HepG2 (cell line): Measurements from ENCODE around the gene MCRIP2. TPM values are rescaled to one million over a fixed set of nuclear protein-coding genes. Genes with fewer than 3 reads are reported as not detected.

Experiments used
- BRD4 ChIP-seq: sonication (generic); formaldehyde crosslinking; IDR thresholded peaks from 2 replicates; pipeline ENCODE4 v1.4.0; 2020; ENCODE audit warnings: missing genetic modification reagents
- CHD2 ChIP-seq: IDR thresholded peaks from 2 replicates; pipeline ENCODE4 v1.6.1; 2011; ENCODE audit warnings: low read depth, low read length, improper control_type of control experiment
- FOXK2 ChIP-seq: fragments of 450-650 bp; IDR thresholded peaks from 2 replicates; pipeline ENCODE4 v1.6.1; 2016
- GTF2F1 ChIP-seq: fragments of 150-350 bp; IDR thresholded peaks from 2 replicates; pipeline ENCODE4 v1.6.1; 2014; ENCODE audit warnings: low read length
- HMG20B ChIP-seq: conservative IDR thresholded peaks from 2 replicates; pipeline ENCODE4 v1.6.1; 2016; ENCODE audit warnings: missing genetic modification reagents, missing compliant biosample characterization
- ISL2 ChIP-seq: sonication (generic); formaldehyde crosslinking; IDR thresholded peaks from 2 replicates; pipeline ENCODE4 v1.5.0; 2020; ENCODE audit warnings: missing genetic modification reagents
- NCOA1 ChIP-seq: sonication (generic); formaldehyde crosslinking; IDR thresholded peaks from 2 replicates; pipeline ENCODE4 v1.9.0; 2021; ENCODE audit warnings: missing genetic modification reagents
- PAX8 ChIP-seq: sonication (generic); formaldehyde crosslinking; IDR thresholded peaks from 2 replicates; pipeline ENCODE4 v1.8.0; 2022; ENCODE audit warnings: mild to moderate bottlenecking, missing genetic modification reagents, borderline replicate concordance
- PHB2 ChIP-seq: fragments of 450-650 bp; IDR thresholded peaks from 2 replicates; pipeline ENCODE4 v1.6.1; 2018; ENCODE audit not compliant: partially characterized antibody
- RAD51 ChIP-seq: fragments of 450-650 bp; IDR thresholded peaks from 2 replicates; pipeline ENCODE4 v1.6.1; 2016; ENCODE audit warnings: borderline replicate concordance
- TMF1 ChIP-seq: sonication (generic); formaldehyde crosslinking; IDR thresholded peaks from 2 replicates; pipeline ENCODE4 v1.8.1; 2022; ENCODE audit warnings: low read depth, missing genetic modification reagents
- TOE1 ChIP-seq: sonication (generic); formaldehyde crosslinking; IDR thresholded peaks from 2 replicates; pipeline ENCODE4 v1.4.0; 2020; ENCODE audit warnings: mild to moderate bottlenecking, missing genetic modification reagents
- TOPORS ChIP-seq: sonication (generic); formaldehyde crosslinking; IDR thresholded peaks from 2 replicates; pipeline ENCODE4 v1.8.0; 2023; ENCODE audit warnings: mild to moderate bottlenecking, missing genetic modification reagents
- YEATS4 ChIP-seq: sonication (generic); formaldehyde crosslinking; IDR thresholded peaks from 2 replicates; pipeline ENCODE4 v1.4.0; 2020; ENCODE audit warnings: missing genetic modification reagents, borderline replicate concordance
- ZBTB21 ChIP-seq: sonication (generic); formaldehyde crosslinking; IDR thresholded peaks from 2 replicates; pipeline ENCODE4 v1.4.0; 2020; ENCODE audit warnings: missing genetic modification reagents
- ZBTB7A ChIP-seq: sonication (generic); formaldehyde crosslinking; IDR thresholded peaks from 2 replicates; pipeline ENCODE4 v1.8.0; 2022; ENCODE audit warnings: mild to moderate bottlenecking, missing genetic modification reagents
- ZFP37 ChIP-seq: sonication (generic); formaldehyde crosslinking; IDR thresholded peaks from 2 replicates; pipeline ENCODE4 v1.4.0; 2020; ENCODE audit warnings: missing genetic modification reagents, borderline replicate concordance
- ZNF17 ChIP-seq: sonication (generic); formaldehyde crosslinking; IDR thresholded peaks from 2 replicates; pipeline ENCODE4 v1.5.0; 2020; ENCODE audit warnings: mild to moderate bottlenecking, missing genetic modification reagents
- ZNF263 ChIP-seq: sonication (generic); formaldehyde crosslinking; IDR thresholded peaks from 2 replicates; pipeline ENCODE4 v1.4.0; 2020; ENCODE audit warnings: missing genetic modification reagents
- ZNF317 ChIP-seq: sonication (generic); formaldehyde crosslinking; IDR thresholded peaks from 2 replicates; pipeline ENCODE4 v1.5.0; 2020; ENCODE audit warnings: mild to moderate bottlenecking, missing genetic modification reagents
- ZNF34 ChIP-seq: sonication (generic); formaldehyde crosslinking; IDR thresholded peaks from 2 replicates; pipeline ENCODE4 v1.4.0; 2020; ENCODE audit warnings: mild to moderate bottlenecking, missing genetic modification reagents, borderline replicate concordance
- ZNF552 ChIP-seq: sonication (generic); formaldehyde crosslinking; IDR thresholded peaks from 2 replicates; pipeline ENCODE4 v1.9.0; 2022; ENCODE audit warnings: missing genetic modification reagents, mild to moderate bottlenecking, borderline replicate concordance
- ZNF644 ChIP-seq: IDR thresholded peaks from 2 replicates; pipeline ENCODE4 v1.6.1; 2016; ENCODE audit warnings: low read depth
- ZNF674 ChIP-seq: sonication (generic); formaldehyde crosslinking; IDR thresholded peaks from 2 replicates; pipeline ENCODE4 v1.5.0; 2020; ENCODE audit warnings: low read depth, mild to moderate bottlenecking, missing genetic modification reagents
- ZNF749 ChIP-seq: sonication (generic); formaldehyde crosslinking; IDR thresholded peaks from 2 replicates; pipeline ENCODE4 v1.8.0; 2022; ENCODE audit warnings: mild to moderate bottlenecking, missing genetic modification reagents, moderate library complexity, borderline replicate concordance
- ZNF761 ChIP-seq: sonication (generic); formaldehyde crosslinking; conservative IDR thresholded peaks from 2 replicates; pipeline ENCODE4 v1.4.0; 2020; ENCODE audit warnings: mild to moderate bottlenecking, missing genetic modification reagents
- polyA plus RNA-seq, 8 experiments: library from polyadenylated mRNA; depleted of rRNA in 3 of 8; stranded (reverse) in 7 of 8; unstranded in 1 of 8; fragments of >200 nt; fragmentation: Illumina TruSeq in 4 of 8; extraction: Trizol in 4 of 8; gene quantifications; 2 replicates each; pipeline versions ENCODE4 v1.2.1 to v1.2.3, GENCODE V29; 2011 to 2016; ENCODE audit warnings: low read depth in 4 of 8, missing spikeins in 1 of 8, mixed read lengths in 1 of 8; ENCODE audit not compliant: insufficient read depth in 1 of 8
- total RNA-seq, 5 experiments: library from RNA; depleted of rRNA; stranded (reverse); fragments of >200 nt; fragmentation: Illumina TruSeq; extraction: Trizol; gene quantifications; 2 replicates each; pipeline ENCODE4 v1.2.3, GENCODE V29; 2016; ENCODE audit warnings: low read depth in 1 of 5
- TF ChIP-seq, protein P1 (sequence below): sonication (generic); formaldehyde crosslinking; IDR thresholded peaks from 2 replicates; pipeline ENCODE4 v1.5.0; 2020; ENCODE audit warnings: missing genetic modification reagents, mild to moderate bottlenecking, borderline replicate concordance
- TF ChIP-seq, protein P2 (sequence below): conservative IDR thresholded peaks from 2 replicates; pipeline ENCODE4 v1.6.1; 2018; ENCODE audit warnings: missing genetic modification reagents
- TF ChIP-seq, protein P3 (sequence below): IDR thresholded peaks from 2 replicates; pipeline ENCODE4 v1.6.1; 2016; ENCODE audit warnings: missing compliant biosample characterization, missing genetic modification reagents, borderline replicate concordance

MCRIP2 gene
- total and polyA plus RNA-seq, 2 of the 13 experiments (the other 11 are each of a cell fraction or from before 2014, with no cell fraction given), result 39.6 to 76.7 TPM

DNA sequence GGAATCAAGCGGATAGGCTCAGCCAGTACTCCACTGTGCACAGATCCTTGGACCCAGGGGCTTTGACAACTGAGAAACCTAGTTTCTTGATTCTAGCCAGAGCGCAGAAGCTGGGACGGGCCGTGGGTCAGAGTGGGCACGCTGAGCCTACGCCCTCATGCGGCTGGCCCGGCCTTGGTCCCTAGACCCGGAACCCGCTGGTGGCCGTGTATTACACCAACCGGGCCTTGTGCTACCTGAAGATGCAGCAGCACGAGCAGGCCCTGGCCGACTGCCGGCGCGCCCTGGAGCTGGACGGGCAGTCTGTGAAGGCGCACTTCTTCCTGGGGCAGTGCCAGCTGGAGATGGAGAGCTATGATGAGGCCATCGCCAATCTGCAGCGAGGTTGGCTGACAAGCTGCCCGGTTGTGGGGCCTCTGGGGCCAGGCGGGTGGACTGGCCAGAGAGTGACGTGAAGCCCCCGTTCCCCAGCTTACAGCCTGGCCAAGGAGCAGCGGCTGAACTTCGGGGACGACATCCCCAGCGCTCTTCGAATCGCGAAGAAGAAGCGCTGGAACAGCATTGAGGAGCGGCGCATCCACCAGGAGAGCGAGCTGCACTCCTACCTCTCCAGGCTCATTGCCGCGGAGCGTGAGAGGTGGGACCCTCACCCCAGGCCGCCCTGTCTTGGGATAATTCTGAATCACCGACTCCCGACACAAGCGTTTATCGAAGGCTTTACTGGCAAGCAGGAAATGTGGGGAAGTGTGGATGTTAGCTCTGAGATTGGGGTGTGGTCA, 39.5 kb downstream of the MCRIP2 start (continued):
- TF ChIP-seq, protein P1, sequence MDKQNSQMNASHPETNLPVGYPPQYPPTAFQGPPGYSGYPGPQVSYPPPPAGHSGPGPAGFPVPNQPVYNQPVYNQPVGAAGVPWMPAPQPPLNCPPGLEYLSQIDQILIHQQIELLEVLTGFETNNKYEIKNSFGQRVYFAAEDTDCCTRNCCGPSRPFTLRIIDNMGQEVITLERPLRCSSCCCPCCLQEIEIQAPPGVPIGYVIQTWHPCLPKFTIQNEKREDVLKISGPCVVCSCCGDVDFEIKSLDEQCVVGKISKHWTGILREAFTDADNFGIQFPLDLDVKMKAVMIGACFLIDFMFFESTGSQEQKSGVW (CRISPR knock-in tag), result no peak
- TF ChIP-seq ISL2 (CRISPR knock-in tag), result no peak
- TF ChIP-seq ZNF674, result no peak
- no peak for TF ChIP-seq ZNF263
- no peak for TF ChIP-seq ZNF17
- TF ChIP-seq TOPORS, result no peak
- TF ChIP-seq, protein P2, sequence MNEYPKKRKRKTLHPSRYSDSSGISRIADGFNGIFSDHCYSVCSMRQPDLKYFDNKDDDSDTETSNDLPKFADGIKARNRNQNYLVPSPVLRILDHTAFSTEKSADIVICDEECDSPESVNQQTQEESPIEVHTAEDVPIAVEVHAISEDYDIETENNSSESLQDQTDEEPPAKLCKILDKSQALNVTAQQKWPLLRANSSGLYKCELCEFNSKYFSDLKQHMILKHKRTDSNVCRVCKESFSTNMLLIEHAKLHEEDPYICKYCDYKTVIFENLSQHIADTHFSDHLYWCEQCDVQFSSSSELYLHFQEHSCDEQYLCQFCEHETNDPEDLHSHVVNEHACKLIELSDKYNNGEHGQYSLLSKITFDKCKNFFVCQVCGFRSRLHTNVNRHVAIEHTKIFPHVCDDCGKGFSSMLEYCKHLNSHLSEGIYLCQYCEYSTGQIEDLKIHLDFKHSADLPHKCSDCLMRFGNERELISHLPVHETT (CRISPR knock-in tag), result no peak
- TF ChIP-seq FOXK2, result no peak
- peak; percentile 56; the same call in 1 of the 2 replicates for TF ChIP-seq ZNF552 (CRISPR knock-in tag)
- TF ChIP-seq CHD2, result no peak
- no peak for TF ChIP-seq HMG20B (CRISPR knock-in tag)
- no peak for TF ChIP-seq NCOA1 (CRISPR knock-in tag)
- TF ChIP-seq, protein P3, sequence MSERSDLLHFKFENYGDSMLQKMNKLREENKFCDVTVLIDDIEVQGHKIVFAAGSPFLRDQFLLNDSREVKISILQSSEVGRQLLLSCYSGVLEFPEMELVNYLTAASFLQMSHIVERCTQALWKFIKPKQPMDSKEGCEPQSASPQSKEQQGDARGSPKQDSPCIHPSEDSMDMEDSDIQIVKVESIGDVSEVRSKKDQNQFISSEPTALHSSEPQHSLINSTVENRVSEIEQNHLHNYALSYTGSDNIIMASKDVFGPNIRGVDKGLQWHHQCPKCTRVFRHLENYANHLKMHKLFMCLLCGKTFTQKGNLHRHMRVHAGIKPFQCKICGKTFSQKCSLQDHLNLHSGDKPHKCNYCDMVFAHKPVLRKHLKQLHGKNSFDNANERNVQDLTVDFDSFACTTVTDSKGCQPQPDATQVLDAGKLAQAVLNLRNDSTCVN (CRISPR knock-in tag), result no peak
- TF ChIP-seq PAX8 (CRISPR knock-in tag), result no peak
- no peak for TF ChIP-seq ZBTB21 (CRISPR knock-in tag)
- no peak for TF ChIP-seq BRD4 (CRISPR knock-in tag)
- TF ChIP-seq YEATS4 (CRISPR knock-in tag), result no peak
- no peak for TF ChIP-seq ZNF761 (CRISPR knock-in tag)
- no peak for TF ChIP-seq GTF2F1
- TF ChIP-seq RAD51, result no peak
- no peak for TF ChIP-seq ZNF34
- TF ChIP-seq TOE1 (CRISPR knock-in tag), result no peak
- TF ChIP-seq TMF1 (CRISPR knock-in tag), result no peak; the same call in 1 of the 2 replicates
- TF ChIP-seq ZNF644 (CRISPR knock-in tag), result no peak
- TF ChIP-seq PHB2, result no peak
- 0 out of 2 replicates have a peak, but pooled peaks have one; percentile 47 for TF ChIP-seq ZNF317
- TF ChIP-seq ZBTB7A (CRISPR knock-in tag), result no peak
- TF ChIP-seq ZFP37 (CRISPR knock-in tag), result no peak
- no peak for TF ChIP-seq ZNF749 (CRISPR knock-in tag)
